Ishikawa (cell line): Measurements from ENCODE around the gene BIN1.

Source experiments
- CREB1 ChIP-seq: IDR thresholded peaks from 2 replicates; pipeline ENCODE4 v1.6.1; 2012; ENCODE audit warnings: low read depth
- EP300 ChIP-seq: IDR thresholded peaks from 2 replicates; pipeline ENCODE4 v1.6.1; 2012; ENCODE audit warnings: borderline replicate concordance
- TAF1 ChIP-seq: IDR thresholded peaks from 2 replicates; pipeline ENCODE4 v1.6.1; 2012; ENCODE audit warnings: low read depth, mild to moderate bottlenecking
- TCF12 ChIP-seq: IDR thresholded peaks from 2 replicates; pipeline ENCODE4 v1.6.1; 2012; ENCODE audit warnings: low read depth
- TF ChIP-seq, protein P1 (sequence below): IDR thresholded peaks from 2 replicates; pipeline ENCODE4 v1.6.1; 2012; ENCODE audit warnings: low read depth, mild to moderate bottlenecking

- no peak for TF ChIP-seq TAF1
- TF ChIP-seq EP300: no peak
- TF ChIP-seq, protein P1, sequence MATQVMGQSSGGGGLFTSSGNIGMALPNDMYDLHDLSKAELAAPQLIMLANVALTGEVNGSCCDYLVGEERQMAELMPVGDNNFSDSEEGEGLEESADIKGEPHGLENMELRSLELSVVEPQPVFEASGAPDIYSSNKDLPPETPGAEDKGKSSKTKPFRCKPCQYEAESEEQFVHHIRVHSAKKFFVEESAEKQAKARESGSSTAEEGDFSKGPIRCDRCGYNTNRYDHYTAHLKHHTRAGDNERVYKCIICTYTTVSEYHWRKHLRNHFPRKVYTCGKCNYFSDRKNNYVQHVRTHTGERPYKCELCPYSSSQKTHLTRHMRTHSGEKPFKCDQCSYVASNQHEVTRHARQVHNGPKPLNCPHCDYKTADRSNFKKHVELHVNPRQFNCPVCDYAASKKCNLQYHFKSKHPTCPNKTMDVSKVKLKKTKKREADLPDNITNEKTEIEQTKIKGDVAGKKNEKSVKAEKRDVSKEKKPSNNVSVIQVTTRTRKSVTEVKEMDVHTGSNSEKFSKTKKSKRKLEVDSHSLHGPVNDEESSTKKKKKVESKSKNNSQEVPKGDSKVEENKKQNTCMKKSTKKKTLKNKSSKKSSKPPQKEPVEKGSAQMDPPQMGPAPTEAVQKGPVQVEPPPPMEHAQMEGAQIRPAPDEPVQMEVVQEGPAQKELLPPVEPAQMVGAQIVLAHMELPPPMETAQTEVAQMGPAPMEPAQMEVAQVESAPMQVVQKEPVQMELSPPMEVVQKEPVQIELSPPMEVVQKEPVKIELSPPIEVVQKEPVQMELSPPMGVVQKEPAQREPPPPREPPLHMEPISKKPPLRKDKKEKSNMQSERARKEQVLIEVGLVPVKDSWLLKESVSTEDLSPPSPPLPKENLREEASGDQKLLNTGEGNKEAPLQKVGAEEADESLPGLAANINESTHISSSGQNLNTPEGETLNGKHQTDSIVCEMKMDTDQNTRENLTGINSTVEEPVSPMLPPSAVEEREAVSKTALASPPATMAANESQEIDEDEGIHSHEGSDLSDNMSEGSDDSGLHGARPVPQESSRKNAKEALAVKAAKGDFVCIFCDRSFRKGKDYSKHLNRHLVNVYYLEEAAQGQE: no peak
- TF ChIP-seq CREB1: no peak
- no peak for TF ChIP-seq TCF12
Measured at GRCh38 chr2:127128445-127128904, 21.5 kb upstream of the BIN1 start.
